Prostate gland (tissue), 2 donors: ENCODE results near the gene MAP3K7. TPM values are rescaled to one million over a fixed set of nuclear protein-coding genes. Genes with fewer than 3 reads are reported as not detected.

Experiments
- DNase-seq: peaks from one replicate; pipeline ENCODE4 v3.0.0-alpha.2; 2019; ENCODE audit warnings: low spot score
- H3K27ac ChIP-seq, 2 donors: fragments of 200-600 bp; sonication (generic); 2 replicates each; pipeline ENCODE4 v1.5.1; 2017 to 2019
- H3K27me3 ChIP-seq: fragments of 200-600 bp; sonication (generic); replicated peaks from 2 replicates; pipeline ENCODE4 v1.5.1; 2019; ENCODE audit not compliant: insufficient read depth
- H3K36me3 ChIP-seq, 2 donors: fragments of 200-600 bp; sonication (generic); 1 replicate in 1 of 2; 2 replicates in 1 of 2; pipeline versions ENCODE4 v1.5.1 to v1.8.1; 2017 to 2019
- H3K4me1 ChIP-seq: fragments of 200-600 bp; sonication (generic); replicated peaks from 2 replicates; pipeline ENCODE4 v1.5.1; 2019
- H3K4me3 ChIP-seq, 2 donors: fragments of 200-600 bp; sonication (generic); 2 replicates each; pipeline ENCODE4 v1.5.1; 2017 to 2019
- H3K9me3 ChIP-seq: fragments of 200-600 bp; sonication (generic); 2 replicates; pipeline ENCODE4 v1.5.1; 2017
- CTCF ChIP-seq, 4 experiments: fragments of 200-600 bp in 2 of 4; fragments of 450-650 bp in 2 of 4; sonication (generic) in 2 of 4; IDR thresholded peaks; 1 replicate in 3 of 4; 2 replicates in 1 of 4; pipeline ENCODE4 v1.5.1; 2016 to 2019; ENCODE audit warnings: antibody characterized with exemption in 4 of 4, mild to moderate bottlenecking in 2 of 4, moderate library complexity in 2 of 4
- POLR2A ChIP-seq: fragments of 450-650 bp; IDR thresholded peaks from one replicate; pipeline ENCODE4 v1.6.1; 2016; ENCODE audit warnings: antibody characterized with exemption, mild to moderate bottlenecking
- POLR2AphosphoS5 ChIP-seq: sonication (generic); formaldehyde crosslinking; IDR thresholded peaks from one replicate; pipeline ENCODE4 v1.6.1; 2017; ENCODE audit warnings: antibody characterized with exemption
- WGBS: methylation state at CpG from one replicate; pipeline ENCODE4 v1.1.5; 2018; 5-methylcytosine and 5-hydroxymethylcytosine counted together
- intact Hi-C: fragments of 100-400 bp; cut with DNase I; formaldehyde crosslinking; loops from one replicate; pipeline ENCODE4 v1.14.2; 2022
- total RNA-seq, 2 donors: library from RNA; depleted of rRNA; stranded (reverse); fragments of >200 nt; gene quantifications; one replicate each; pipeline ENCODE4 v1.1.0, GENCODE V29; 2016

MAP3K7 gene
- total RNA-seq, 2 donors from 2014 or later, result 22.2 to 31.0 TPM

GRCh38 chr6:90611543-90612312 is 24.9 kb upstream of the MAP3K7 start:
- Histone ChIP-seq H3K9me3 (no peaks in the 10 kb centered on the region), H3K27ac (peak overlapping the region; percentile 58 to 73), H3K36me3 (no peaks in the 10 kb centered on the region), H3K4me1 (no peaks in the 10 kb centered on the region), H3K4me3 (peak overlapping the region; percentile 43 to 46), H3K27me3 (peaks cover 2% of the 10 kb centered on the region)
- WGBS, result 74% methylated on average over 25 of the region's 25 CpGs
- TF ChIP-seq POLR2A (no peak), POLR2AphosphoS5 (no peak), CTCF (IDR thresholded peaks at IDR 0.05) (no peak)
- intact Hi-C loops, result no loop called here
- no peak for DNase-seq

GRCh38 chr6:90610751-90611542 is 24.1 kb upstream of the MAP3K7 start:
- no peaks in the 10 kb centered on the region for H3K9me3 ChIP-seq
- peak in 1 of 4 experiments; percentile 5 for TF ChIP-seq CTCF (IDR thresholded peaks at IDR 0.05)
- no peak for TF ChIP-seq POLR2A
- TF ChIP-seq POLR2AphosphoS5, result no peak
- H3K4me3 ChIP-seq, result peak overlapping the region; percentile 43 to 46
- intact Hi-C loops, result no loop called here
- peak overlapping the region; percentile 58 to 73 for H3K27ac ChIP-seq
- WGBS, result under 1% methylated on average over 69 of the region's 72 CpGs
- H3K36me3 ChIP-seq, result no peaks in the 10 kb centered on the region
- no peaks in the 10 kb centered on the region for H3K4me1 ChIP-seq
- DNase-seq, result peak; percentile 12
- peaks cover 2% of the 10 kb centered on the region for H3K27me3 ChIP-seq

- 7% methylated on average over 22 of the region's 22 CpGs for WGBS
- intact Hi-C loops, result no loop called here
- Histone ChIP-seq H3K36me3 (no peaks in the 10 kb centered on the region), H3K27me3 (peaks cover 2% of the 10 kb centered on the region), H3K4me3 (peak overlapping the region; percentile 43 to 46), H3K4me1 (no peaks in the 10 kb centered on the region), H3K9me3 (no peaks in the 10 kb centered on the region), H3K27ac (peak overlapping the region; percentile 58 to 73)
- TF ChIP-seq POLR2AphosphoS5 (no peak), CTCF (IDR thresholded peaks at IDR 0.05) (no peak), POLR2A (no peak)
- DNase-seq, result no peak
Observed at GRCh38 chr6:90610301-90610750, 23.5 kb upstream of the MAP3K7 start.

GRCh38 chr6:90605749-90606340 is 19.0 kb upstream of the MAP3K7 start:
- H3K4me3 ChIP-seq, result no peak overlapping the region
- H3K36me3 ChIP-seq, result no peaks in the 10 kb centered on the region
- H3K27me3 ChIP-seq, result no peaks in the 10 kb centered on the region
- 84% methylated on average over 1 of the region's 1 CpG for WGBS
- no peak for TF ChIP-seq POLR2AphosphoS5
- no peak for TF ChIP-seq CTCF (IDR thresholded peaks at IDR 0.05)
- TF ChIP-seq POLR2A, result no peak
- H3K4me1 ChIP-seq, result no peaks in the 10 kb centered on the region
- no peak for DNase-seq
- no peak overlapping the region for H3K27ac ChIP-seq
- H3K9me3 ChIP-seq, result no peaks in the 10 kb centered on the region
- intact Hi-C loops, result no loop called here
